ENCODE data around the gene HMCES. TPM values are rescaled to one million over a fixed set of nuclear protein-coding genes. Genes with fewer than 3 reads are reported as not detected.

HMCES gene
- total and polyA plus RNA-seq, 2 of the 13 experiments (the other 11 are each of a cell fraction or from before 2014, with no cell fraction given), result 16.1 to 37.5 TPM

GRCh38 chr3:129315998-129316247, 37.3 kb downstream of the HMCES start (continued):
- no peak for TF ChIP-seq NR0B2 (CRISPR knock-in tag; IDR thresholded peaks at IDR 0.05)
- no peak for TF ChIP-seq TAF1 (CRISPR knock-in tag; IDR thresholded peaks at IDR 0.05)
- TF ChIP-seq KLF12 (CRISPR knock-in tag; IDR thresholded peaks at IDR 0.05; ENCODE audit: borderline replicate concordance), result no peak
- TF ChIP-seq ZFAT (CRISPR knock-in tag; conservative IDR thresholded peaks at IDR 0.05), result no peak
- TF ChIP-seq U2AF2 (IDR thresholded peaks at IDR 0.05; ENCODE audit: low read depth, low read length), result no peak
- 0 out of 2 replicates have a peak, but pooled peaks have one; percentile 23 for TF ChIP-seq ZNF766 (CRISPR knock-in tag; IDR thresholded peaks at IDR 0.05; ENCODE audit: borderline replicate concordance)
- no peak for TF ChIP-seq THRA (CRISPR knock-in tag; IDR thresholded peaks at IDR 0.05; ENCODE audit: borderline replicate concordance)
- TF ChIP-seq CBX5 (CRISPR knock-in tag; IDR thresholded peaks at IDR 0.05; ENCODE audit: borderline replicate concordance), result no peak
- no peak for TF ChIP-seq NR2F1 (CRISPR knock-in tag; IDR thresholded peaks at IDR 0.05)
- no peak for TF ChIP-seq ZNF281 (CRISPR knock-in tag; IDR thresholded peaks at IDR 0.05; ENCODE audit: borderline replicate concordance)
- TF ChIP-seq HOXA5 (CRISPR knock-in tag; IDR thresholded peaks at IDR 0.05), result no peak
- TF ChIP-seq ZNF446 (CRISPR knock-in tag; IDR thresholded peaks at IDR 0.05), result no peak; the same call in 1 of the 2 replicates
- no peak for TF ChIP-seq SOX6 (IDR thresholded peaks at IDR 0.05)
- no peak for TF ChIP-seq SOX6 (CRISPR knock-in tag; IDR thresholded peaks at IDR 0.05)
- TF ChIP-seq BCLAF1 (IDR thresholded peaks at IDR 0.05), result no peak
- TF ChIP-seq ZHX2 (IDR thresholded peaks at IDR 0.05; ENCODE audit: low read depth), result no peak
- TF ChIP-seq ZHX2 (CRISPR knock-in tag; IDR thresholded peaks at IDR 0.05; ENCODE audit: borderline replicate concordance), result no peak
- TF ChIP-seq ZNF75D (CRISPR knock-in tag; IDR thresholded peaks at IDR 0.05; ENCODE audit: borderline replicate concordance), result no peak
